D721Med (cell line): ENCODE data around the gene ISCU.
"Not testable (repeated sequence)": the region's sequence is repeated elsewhere in the genome, so short reads cannot be mapped to it uniquely, and the experiment has no call there.

ENCODE experiments used
- DNase-seq: peaks from one replicate; pipeline ENCODE4 v3.0.0; 2011; ENCODE audit warnings: low spot score; ENCODE audit not compliant: insufficient read length
- FAIRE-seq: peaks from 2 replicates; lab custom pipeline; 2011; peaks lifted over from hg19 to GRCh38; lab: Jason Lieb, UNC
- CTCF ChIP-seq: IDR thresholded peaks from 2 replicates; pipeline ENCODE4 v1.5.1; 2012; ENCODE audit warnings: mild to moderate bottlenecking, control low read depth; ENCODE audit not compliant: insufficient read depth; ENCODE audit errors: missing control alignments

Gene ISCU

GRCh38 chr12:108571609-108572165 lies 9.3 kb downstream of the ISCU start:
- DNase-seq (no peak), FAIRE-seq (no peak)
- no peak for TF ChIP-seq CTCF

GRCh38 chr12:108572166-108572790 lies 9.9 kb downstream of the ISCU start:
- no peak for TF ChIP-seq CTCF
- DNase-seq (no peak), FAIRE-seq (no peak)

- no peak for DNase-seq
- TF ChIP-seq CTCF = no peak
- FAIRE-seq = no peak
These were observed 10.9 kb downstream of the ISCU start for GRCh38 chr12:108573317-108573716.

GRCh38 chr12:108574276-108574675 lies 11.9 kb downstream of the ISCU start:
- not testable (repeated sequence) for DNase-seq, FAIRE-seq

- DNase-seq (no peak), FAIRE-seq (no peak)
- no peak for TF ChIP-seq CTCF
These were observed 13.0 kb downstream of the ISCU start for GRCh38 chr12:108575199-108575912.

- no peak for DNase-seq
- no peak for FAIRE-seq
- TF ChIP-seq CTCF = no peak
These were observed 14.4 kb downstream of the ISCU start for GRCh38 chr12:108576660-108577234.

- FAIRE-seq (no peak), DNase-seq (no peak)
- no peak for TF ChIP-seq CTCF
These were observed 15.1 kb downstream of the ISCU start for GRCh38 chr12:108577458-108577857.
